Stimulated activated memory B cell treated with anti-CD40 and anti-IgM and Interleukin-4, amounts not matched to agents 10 μg/mL and 1 μg/mL and 100 μg/mL, for 72 hours (primary cell): ENCODE results near the gene C19orf47.
A peak's percentile ranks its signal among the peaks of the same experiment; 100 is the strongest.

Experiments
- ATAC-seq: fragments of 150-1000 bp; cut with Tn5 transposase; 2 replicates; pipeline ENCODE4 v1.10.0; 2021
- H3K27ac Mint-ChIP-seq: one replicate; pipeline ENCODE4 v1.8.0; 2022; ENCODE audit warnings: mild to moderate bottlenecking, mixed read lengths
- H3K27me3 Mint-ChIP-seq: one replicate; pipeline ENCODE4 v1.8.0; 2022; ENCODE audit warnings: mixed read lengths
- H3K36me3 Mint-ChIP-seq: one replicate; pipeline ENCODE4 v1.8.0; 2022; ENCODE audit warnings: mixed read lengths
- H3K4me1 Mint-ChIP-seq: one replicate; pipeline ENCODE4 v1.8.0; 2022; ENCODE audit warnings: mixed read lengths
- H3K4me3 Mint-ChIP-seq: one replicate; pipeline ENCODE4 v1.8.0; 2022; ENCODE audit warnings: mild to moderate bottlenecking, moderate library complexity, mixed read lengths
- H3K9me3 Mint-ChIP-seq: one replicate; pipeline ENCODE4 v1.8.0; 2022; ENCODE audit warnings: mixed read lengths

The C19orf47 gene

DNA sequence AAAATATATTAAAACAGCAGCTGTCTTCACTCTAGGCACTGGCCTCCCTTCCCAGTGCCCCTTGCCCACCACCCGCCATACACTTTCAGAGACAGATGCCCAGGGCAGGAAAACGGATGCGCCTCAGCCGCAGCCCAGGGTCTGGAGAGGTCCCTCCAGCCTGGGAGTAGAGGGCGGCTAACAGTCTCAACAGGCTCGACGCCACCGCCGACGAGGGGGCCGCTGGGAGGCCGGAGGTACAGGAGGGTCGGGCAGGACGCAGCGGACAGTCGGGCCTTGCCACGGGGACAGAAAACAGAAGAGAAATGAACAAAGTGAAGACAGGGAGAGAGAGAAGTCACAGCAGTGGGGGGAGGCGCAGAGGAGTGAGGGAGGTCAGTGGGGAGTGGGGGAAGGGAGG is 27.1 kb downstream of the C19orf47 start:
- Mint-ChIP-seq H3K9me3 (no peaks in the 10 kb centered on the region), H3K36me3 (peaks cover 62% of the 10 kb centered on the region)

DNA sequence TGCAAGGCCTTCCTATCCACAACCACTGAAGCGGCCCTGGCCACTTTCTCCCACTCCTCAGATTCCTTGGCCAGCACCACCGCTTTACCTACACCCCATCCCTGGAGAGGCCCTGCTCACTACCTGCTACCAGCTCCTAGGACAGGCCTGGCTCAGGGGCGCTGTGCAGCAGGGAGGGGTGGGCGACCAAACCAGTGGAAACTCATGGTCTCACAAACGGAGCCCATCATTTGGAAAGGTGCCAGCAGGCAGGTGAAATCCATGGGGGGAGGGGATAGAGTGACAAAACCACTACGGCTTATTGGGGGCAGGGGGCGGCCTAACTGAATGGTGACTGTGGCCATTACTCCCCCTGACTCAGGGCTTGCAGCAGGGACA is 27.6 kb downstream of the C19orf47 start:
- Mint-ChIP-seq H3K27me3 (no peaks in the 10 kb centered on the region), H3K4me3 (no peak overlapping the region), H3K36me3 (peaks cover 57% of the 10 kb centered on the region), H3K27ac (no peak overlapping the region), H3K4me1 (no peaks in the 10 kb centered on the region), H3K9me3 (no peaks in the 10 kb centered on the region)
- ATAC-seq, result no peak

More for the DNA sequence above, 27.1 kb downstream of the C19orf47 start:
- ATAC-seq, result no peak
- H3K4me1 Mint-ChIP-seq, result no peaks in the 10 kb centered on the region
- no peaks in the 10 kb centered on the region for H3K27me3 Mint-ChIP-seq
- no peak overlapping the region for H3K4me3 Mint-ChIP-seq
- H3K27ac Mint-ChIP-seq, result no peak overlapping the region

DNA sequence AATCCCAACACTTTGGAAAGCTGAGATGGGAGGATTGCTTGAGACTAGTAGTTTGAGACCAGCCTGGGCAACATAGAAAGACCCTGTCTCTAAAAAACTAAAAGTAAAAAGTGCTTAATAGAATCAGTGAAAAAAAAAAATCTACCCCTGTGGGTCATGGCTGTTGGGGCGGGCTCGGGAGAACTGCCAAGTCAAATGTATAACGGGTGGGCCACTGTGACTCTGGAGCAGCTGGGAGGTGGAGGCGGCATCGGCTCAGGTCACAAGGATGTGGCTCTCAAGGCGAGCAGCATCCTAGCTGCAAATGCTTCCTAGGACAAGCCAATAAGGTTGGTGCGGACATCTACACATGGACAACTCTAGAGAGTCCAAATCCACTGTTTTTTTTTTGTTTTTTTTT is 30.9 kb downstream of the C19orf47 start:
- peaks cover 32% of the 10 kb centered on the region for H3K36me3 Mint-ChIP-seq
- no peaks in the 10 kb centered on the region for H3K9me3 Mint-ChIP-seq
- H3K27me3 Mint-ChIP-seq, result no peaks in the 10 kb centered on the region
- ATAC-seq, result no peak
- no peak overlapping the region for H3K27ac Mint-ChIP-seq
- H3K4me1 Mint-ChIP-seq, result no peaks in the 10 kb centered on the region
- no peak overlapping the region for H3K4me3 Mint-ChIP-seq

DNA sequence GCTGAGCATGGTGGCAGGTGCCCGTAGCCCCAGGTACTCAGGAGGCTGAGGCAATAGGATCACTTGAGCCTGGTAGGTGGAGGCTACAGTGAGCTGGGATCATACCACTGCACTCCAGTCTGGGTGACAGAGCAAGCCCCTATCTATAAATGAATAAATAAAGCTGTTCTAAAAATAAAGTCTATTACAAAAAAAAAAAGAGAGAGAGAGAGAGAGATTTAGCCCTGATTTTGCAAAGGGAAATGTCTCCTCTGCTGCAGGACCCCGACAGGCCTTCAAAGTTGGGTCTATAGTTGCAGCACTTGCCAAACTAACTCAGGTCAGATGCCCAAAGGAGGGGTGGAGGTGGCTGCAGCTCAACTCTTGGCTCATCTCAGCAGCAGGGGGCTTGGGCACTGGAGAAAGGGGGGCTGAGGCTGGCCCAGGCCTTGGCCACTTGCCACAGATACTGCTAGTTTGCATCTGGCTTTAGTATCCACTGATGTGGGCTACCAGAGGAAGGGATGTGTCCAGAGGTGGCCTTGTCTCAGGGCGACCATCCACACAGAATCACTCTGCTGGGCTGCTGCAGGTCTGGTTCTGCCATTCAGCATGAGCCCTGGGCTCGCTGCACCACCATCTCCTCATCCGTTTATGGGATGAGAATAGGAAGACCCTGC is 32.3 kb downstream of the C19orf47 start:
- Mint-ChIP-seq H3K27ac (no peak overlapping the region), H3K9me3 (no peaks in the 10 kb centered on the region), H3K36me3 (peaks cover 20% of the 10 kb centered on the region), H3K4me1 (no peaks in the 10 kb centered on the region), H3K27me3 (no peaks in the 10 kb centered on the region), H3K4me3 (no peak overlapping the region)
- ATAC-seq, result no peak

DNA sequence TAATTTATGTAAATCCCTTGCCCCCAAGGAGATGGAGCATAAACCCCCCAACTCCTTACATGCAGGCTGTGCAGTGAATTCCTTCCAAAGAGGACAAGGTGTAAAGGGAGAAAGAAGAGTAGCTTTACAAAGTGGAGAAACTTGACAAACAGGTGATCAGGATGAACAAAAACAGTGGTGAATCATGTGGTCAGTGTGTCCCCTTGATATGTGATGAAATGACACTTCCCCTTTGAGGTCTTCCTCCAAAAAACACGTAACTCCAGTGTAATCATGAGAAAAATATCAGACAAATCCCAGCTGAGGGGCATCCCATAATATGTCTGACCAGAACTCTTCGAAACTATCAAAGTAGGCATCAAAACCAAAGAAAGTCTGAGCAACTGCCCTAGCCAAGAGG is 33.5 kb downstream of the C19orf47 start:
- no peak overlapping the region for H3K27ac Mint-ChIP-seq

DNA sequence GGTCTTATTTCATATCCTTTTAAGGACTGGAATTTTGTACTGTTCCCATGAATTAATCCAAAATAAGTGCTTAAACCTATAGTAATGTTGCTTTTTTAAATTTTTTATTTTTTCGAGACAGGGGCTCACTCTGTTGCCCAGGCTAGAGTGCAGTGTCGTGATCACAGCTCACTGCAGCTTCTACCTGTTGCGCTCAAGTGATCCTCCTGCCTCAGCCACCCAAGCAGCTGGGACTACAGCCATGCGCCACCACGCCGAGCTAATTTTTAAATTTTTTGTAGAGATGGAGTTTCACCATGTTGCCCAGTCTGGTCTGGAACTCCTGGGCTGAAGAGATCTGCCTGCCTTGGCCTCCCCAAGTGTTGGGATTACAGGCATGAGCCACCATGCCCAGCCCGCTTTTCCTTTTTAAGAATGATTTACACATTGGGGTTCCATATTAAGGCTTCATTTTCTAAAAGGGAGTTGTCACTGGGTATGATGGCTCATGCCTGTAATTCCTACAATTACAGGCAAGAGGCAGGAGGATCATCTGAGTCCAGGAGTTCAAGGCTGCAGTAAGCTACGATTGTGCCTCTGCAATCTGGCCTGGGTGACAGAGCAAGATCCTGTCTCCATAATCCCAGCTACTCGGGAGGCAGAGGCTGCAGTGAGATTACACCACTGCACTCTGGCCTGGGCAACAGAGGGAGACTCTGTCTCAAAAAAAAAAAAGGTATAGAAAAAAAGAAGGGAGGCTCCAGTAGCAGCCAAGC is 34.8 kb downstream of the C19orf47 start:
- H3K36me3 Mint-ChIP-seq, result peaks cover under 1% of the 10 kb centered on the region
- H3K27me3 Mint-ChIP-seq, result no peaks in the 10 kb centered on the region
- H3K9me3 Mint-ChIP-seq, result no peaks in the 10 kb centered on the region
- H3K4me1 Mint-ChIP-seq, result no peaks in the 10 kb centered on the region
- no peak overlapping the region for H3K4me3 Mint-ChIP-seq
- no peak overlapping the region for H3K27ac Mint-ChIP-seq
- ATAC-seq, result no peak

More for the DNA sequence above, 33.5 kb downstream of the C19orf47 start:
- Mint-ChIP-seq H3K9me3 (no peaks in the 10 kb centered on the region), H3K27me3 (no peaks in the 10 kb centered on the region), H3K4me1 (no peaks in the 10 kb centered on the region), H3K36me3 (peaks cover 7% of the 10 kb centered on the region), H3K4me3 (no peak overlapping the region)
- no peak for ATAC-seq

DNA sequence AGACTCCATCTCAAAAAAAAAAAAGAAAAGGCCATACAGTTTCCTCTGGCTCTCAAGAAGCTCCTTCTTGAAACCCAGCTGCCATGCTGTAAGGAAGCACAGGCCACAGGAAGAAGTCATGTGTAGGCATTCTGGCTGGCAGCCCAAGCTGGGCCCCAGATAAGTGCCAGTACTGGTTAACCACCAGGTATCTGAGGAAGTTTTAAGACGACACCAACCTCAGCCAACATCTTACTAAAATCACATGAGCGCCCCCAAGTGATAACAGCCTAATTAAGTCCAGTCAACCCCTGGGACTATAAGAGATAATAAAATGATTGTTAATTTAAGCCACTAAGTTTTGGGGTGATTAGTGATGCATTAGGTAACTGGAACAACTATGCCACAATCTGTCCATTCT is 35.7 kb downstream of the C19orf47 start:
- H3K4me3 Mint-ChIP-seq, result no peak overlapping the region
- H3K27me3 Mint-ChIP-seq, result no peaks in the 10 kb centered on the region
- ATAC-seq, result no peak
- H3K27ac Mint-ChIP-seq, result no peak overlapping the region
- no peaks in the 10 kb centered on the region for H3K9me3 Mint-ChIP-seq
- no peaks in the 10 kb centered on the region for H3K36me3 Mint-ChIP-seq
- no peaks in the 10 kb centered on the region for H3K4me1 Mint-ChIP-seq

DNA sequence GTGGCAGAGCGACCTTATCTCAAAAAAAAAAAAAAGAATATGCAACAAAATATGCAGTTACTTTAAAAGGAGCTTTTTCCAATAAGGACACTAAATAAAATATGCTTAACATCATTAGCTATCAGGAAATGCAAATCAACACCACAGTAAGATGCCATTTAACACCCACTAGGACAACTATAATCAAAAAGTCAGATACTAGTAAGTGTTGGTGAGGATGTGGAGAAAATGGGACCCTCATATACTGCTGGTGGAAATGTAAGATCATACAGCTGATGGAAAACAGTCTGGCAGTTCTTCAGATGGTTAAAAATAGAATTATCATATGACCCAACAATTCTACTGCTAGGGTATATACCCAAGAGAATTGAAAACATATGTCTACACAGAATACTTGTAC is 38.5 kb downstream of the C19orf47 start:
- H3K4me3 Mint-ChIP-seq, result no peak overlapping the region
- H3K27ac Mint-ChIP-seq, result no peak overlapping the region
- H3K36me3 Mint-ChIP-seq, result no peaks in the 10 kb centered on the region
- H3K27me3 Mint-ChIP-seq, result no peaks in the 10 kb centered on the region
- no peak for ATAC-seq
- no peaks in the 10 kb centered on the region for H3K9me3 Mint-ChIP-seq
- peaks cover 6% of the 10 kb centered on the region for H3K4me1 Mint-ChIP-seq

DNA sequence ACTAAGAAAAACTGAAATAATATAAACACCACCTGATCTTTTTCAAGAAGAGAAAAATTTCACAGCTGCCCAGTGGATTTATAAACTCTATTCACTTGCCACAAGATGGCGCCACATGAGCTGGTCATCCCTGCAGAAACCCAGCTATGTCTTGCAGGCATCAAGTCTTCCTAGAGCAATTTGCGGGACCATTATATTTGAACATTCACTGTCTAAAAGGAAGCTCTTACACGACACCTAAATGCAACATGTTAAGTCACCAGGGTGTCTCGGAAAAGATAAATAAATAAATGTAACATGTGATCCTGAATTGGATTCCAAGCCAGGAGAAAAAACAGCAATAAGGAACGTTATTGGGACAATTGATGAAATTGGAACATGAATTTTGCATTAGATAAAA is 42.8 kb downstream of the C19orf47 start:
- H3K9me3 Mint-ChIP-seq, result no peaks in the 10 kb centered on the region
- no peak overlapping the region for H3K27ac Mint-ChIP-seq
- peaks cover 12% of the 10 kb centered on the region for H3K4me1 Mint-ChIP-seq
- peak; percentile 67 for ATAC-seq
- no peaks in the 10 kb centered on the region for H3K27me3 Mint-ChIP-seq
- no peak overlapping the region for H3K4me3 Mint-ChIP-seq
- no peaks in the 10 kb centered on the region for H3K36me3 Mint-ChIP-seq

DNA sequence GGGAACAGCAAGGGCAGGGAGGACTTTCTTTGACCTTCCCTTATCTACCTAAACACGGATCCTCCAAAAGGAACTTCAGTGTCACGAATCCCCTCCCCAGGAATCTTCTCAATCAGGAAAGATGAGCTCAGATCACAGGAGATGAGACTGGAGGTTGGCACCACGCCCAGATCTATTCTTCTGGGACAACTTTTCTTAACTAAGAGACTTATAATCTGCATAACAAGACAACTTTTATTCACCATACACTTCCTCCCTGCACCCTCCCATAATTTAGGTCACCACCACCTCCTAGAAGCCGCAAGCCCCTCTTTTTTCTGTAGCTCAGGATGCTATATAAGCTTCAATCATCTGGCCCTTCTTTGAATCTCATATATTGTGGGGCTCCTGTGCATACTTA is 43.9 kb downstream of the C19orf47 start:
- Mint-ChIP-seq H3K36me3 (no peaks in the 10 kb centered on the region), H3K9me3 (no peaks in the 10 kb centered on the region), H3K27me3 (no peaks in the 10 kb centered on the region), H3K4me1 (peaks cover 12% of the 10 kb centered on the region), H3K27ac (peak overlapping the region; percentile 6), H3K4me3 (no peak overlapping the region)
- no peak for ATAC-seq

DNA sequence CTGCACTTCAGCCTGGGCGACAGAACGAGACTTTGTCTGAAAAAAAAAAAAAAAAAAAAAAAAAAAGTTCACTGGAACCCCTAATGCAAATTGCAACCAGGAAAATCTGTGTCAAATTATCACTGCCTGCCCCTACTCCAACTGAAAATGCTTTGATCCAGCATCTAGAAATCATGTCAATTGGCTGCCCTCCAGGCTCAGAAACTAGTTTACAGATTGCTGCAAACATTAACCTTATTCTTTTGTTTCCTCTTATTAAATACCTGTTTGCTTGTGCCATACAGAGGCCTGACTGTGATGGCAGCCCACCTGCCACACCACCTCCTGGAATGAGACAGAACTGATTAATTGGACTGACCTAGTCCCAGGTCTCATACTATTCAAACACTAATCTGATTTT is 44.4 kb downstream of the C19orf47 start:
- Mint-ChIP-seq H3K9me3 (no peaks in the 10 kb centered on the region), H3K4me1 (peaks cover 12% of the 10 kb centered on the region), H3K36me3 (no peaks in the 10 kb centered on the region), H3K4me3 (no peak overlapping the region), H3K27me3 (no peaks in the 10 kb centered on the region), H3K27ac (peak overlapping the region; percentile 6)
- ATAC-seq, result no peak

DNA sequence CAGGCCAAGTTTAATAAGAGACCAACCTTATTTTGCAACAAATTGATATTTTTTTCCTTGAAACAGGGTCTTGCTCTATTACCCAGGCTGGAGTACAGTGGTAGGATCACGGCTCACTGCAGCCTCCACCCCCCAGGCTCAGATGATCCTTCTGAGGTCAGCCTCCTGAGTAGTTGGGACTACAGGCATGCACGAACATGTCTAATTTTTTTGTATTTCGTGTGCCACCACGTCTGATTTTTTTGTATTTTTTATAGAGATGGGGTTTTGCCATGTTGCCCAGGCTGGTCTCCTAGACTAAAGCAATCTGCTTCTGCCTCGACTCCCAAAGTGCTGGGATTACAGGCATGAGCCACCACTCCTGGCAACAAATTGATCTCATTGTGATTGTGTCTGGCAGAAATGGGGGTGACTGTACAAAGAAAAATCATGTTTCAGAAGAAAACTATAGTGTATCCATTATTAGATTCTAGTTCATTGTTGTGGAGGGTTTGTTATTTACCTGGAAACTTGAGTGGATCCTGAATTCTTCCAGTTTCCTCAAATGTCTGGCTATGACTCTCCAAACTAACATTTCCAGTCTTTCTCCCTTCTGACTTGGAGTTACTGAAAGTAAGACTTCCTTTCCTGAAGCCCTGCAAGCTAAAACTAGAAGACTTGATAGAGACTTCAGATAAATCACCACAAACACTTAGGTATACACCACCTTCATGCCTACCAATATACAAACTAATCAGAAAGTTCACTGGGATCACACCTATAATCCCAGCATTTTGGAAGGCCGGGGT is 45.8 kb downstream of the C19orf47 start:
- Mint-ChIP-seq H3K27me3 (no peaks in the 10 kb centered on the region), H3K9me3 (no peaks in the 10 kb centered on the region), H3K4me3 (no peak overlapping the region), H3K27ac (no peak overlapping the region), H3K36me3 (no peaks in the 10 kb centered on the region), H3K4me1 (peaks cover 12% of the 10 kb centered on the region)
- ATAC-seq, result no peak

DNA sequence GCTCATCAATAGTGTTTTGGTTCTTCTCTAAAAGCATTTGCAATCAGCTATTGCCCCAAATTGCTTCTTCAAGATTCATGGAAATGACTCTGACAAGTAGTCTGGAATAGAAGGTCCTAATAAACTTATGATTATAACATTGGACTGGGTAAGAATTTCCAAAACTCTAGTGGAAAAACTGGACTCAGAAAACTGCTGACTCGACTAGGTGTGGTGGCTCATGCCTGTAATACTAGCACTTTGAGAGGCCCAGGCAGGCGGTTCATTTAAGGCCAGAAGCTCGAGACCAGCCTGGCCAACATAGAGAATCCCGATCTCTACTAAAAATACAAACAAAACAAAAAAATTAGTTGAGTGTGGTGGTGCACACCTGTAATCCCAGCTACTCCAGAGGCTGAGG is 47.5 kb downstream of the C19orf47 start:
- no peak overlapping the region for H3K27ac Mint-ChIP-seq
- H3K36me3 Mint-ChIP-seq, result no peaks in the 10 kb centered on the region
- no peak overlapping the region for H3K4me3 Mint-ChIP-seq
- H3K4me1 Mint-ChIP-seq, result peaks cover 11% of the 10 kb centered on the region
- no peaks in the 10 kb centered on the region for H3K9me3 Mint-ChIP-seq
- H3K27me3 Mint-ChIP-seq, result no peaks in the 10 kb centered on the region
- ATAC-seq, result no peak

DNA sequence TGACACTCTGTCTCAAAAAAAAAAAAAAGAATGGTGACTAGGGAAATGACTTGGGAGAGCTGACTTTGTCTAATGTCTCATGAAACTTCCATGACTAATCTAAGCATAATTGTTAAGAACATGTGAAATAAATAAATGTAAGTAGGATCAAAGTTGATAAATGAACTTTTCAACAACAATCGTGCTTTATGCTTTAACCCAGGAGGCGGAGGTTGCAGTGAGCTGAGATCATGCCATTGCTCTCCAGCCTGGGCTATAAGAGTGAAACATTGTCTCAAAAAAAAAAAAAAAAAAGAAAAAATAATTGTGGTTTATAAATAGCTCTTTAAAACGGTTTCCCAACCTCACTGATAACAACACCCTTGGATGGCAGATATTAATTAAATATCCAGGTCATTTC is 50.2 kb downstream of the C19orf47 start:
- ATAC-seq, result no peak
- Mint-ChIP-seq H3K4me3 (no peak overlapping the region), H3K27ac (no peak overlapping the region), H3K4me1 (no peaks in the 10 kb centered on the region), H3K9me3 (no peaks in the 10 kb centered on the region), H3K27me3 (no peaks in the 10 kb centered on the region), H3K36me3 (no peaks in the 10 kb centered on the region)

DNA sequence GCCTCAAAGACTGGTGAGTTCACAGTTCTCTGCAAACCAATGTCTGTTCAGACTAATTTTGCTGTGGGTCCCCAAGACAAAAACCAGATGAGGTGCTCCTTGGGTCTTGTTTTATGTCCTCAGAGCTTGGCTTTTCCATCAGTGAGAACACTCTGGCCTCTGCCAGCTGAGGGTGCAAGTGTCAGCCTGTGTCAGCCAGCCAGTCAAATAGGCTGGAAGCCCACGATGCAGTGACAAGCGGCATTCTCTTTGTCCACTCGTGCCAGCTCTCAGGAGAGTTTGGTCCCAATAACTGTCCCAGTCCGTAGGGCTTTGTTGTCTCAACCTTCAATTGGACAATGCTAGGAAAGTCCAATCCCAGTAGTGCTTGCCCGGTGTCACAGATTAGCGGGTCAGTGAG is 53.6 kb downstream of the C19orf47 start:
- ATAC-seq, result no peak
- H3K4me3 Mint-ChIP-seq, result no peak overlapping the region
- no peaks in the 10 kb centered on the region for H3K36me3 Mint-ChIP-seq
- H3K9me3 Mint-ChIP-seq, result no peaks in the 10 kb centered on the region
- H3K4me1 Mint-ChIP-seq, result no peaks in the 10 kb centered on the region
- no peaks in the 10 kb centered on the region for H3K27me3 Mint-ChIP-seq
- H3K27ac Mint-ChIP-seq, result no peak overlapping the region
